ENCODE data around the gene NCK2. TPM values are rescaled to one million over a fixed set of nuclear protein-coding genes. Genes with fewer than 3 reads are reported as not detected.

NCK2 gene
- total and polyA plus RNA-seq, 9 of the 15 experiments (the other 6 are each of a cell fraction or from before 2014, with no cell fraction given), result 0.90 to 27.9 (median 15.9) TPM

DNA sequence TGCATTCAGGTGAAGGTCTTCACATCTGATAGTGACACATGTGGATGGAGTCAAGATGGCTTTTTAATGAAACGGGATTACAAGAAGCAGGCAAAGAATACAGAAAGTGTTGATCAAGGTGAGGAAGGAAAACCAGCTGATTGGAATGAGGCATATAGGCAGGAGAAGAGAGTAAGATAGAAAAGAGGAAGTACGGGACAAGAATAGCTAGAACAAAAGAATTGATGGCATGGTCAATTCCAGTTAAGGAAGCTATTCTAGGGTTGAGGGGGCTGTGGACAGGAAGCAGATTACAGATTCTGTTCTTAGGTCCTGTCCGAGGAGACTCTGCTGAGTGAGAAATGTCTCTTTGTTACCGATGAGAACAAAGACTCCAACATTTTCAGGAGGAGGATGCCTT lies 13.2 kb upstream of the NCK2 start (continued):
- TF ChIP-seq ARNT (IDR thresholded peaks at IDR 0.05), result no peak
- no peak for TF ChIP-seq KAT7 (CRISPR knock-in tag; IDR thresholded peaks at IDR 0.05; ENCODE audit: borderline replicate concordance)
- no peak for TF ChIP-seq ZNF354B (CRISPR knock-in tag; IDR thresholded peaks at IDR 0.05)
- no peak for TF ChIP-seq ZKSCAN1 (IDR thresholded peaks at IDR 0.05; ENCODE audit: low read depth, low read length)
- TF ChIP-seq ZBTB49 (CRISPR knock-in tag; IDR thresholded peaks at IDR 0.05; ENCODE audit: borderline replicate concordance), result no peak
- 0 out of 2 replicates have a peak, but pooled peaks have one; percentile 34 for TF ChIP-seq DPF2 (IDR thresholded peaks at IDR 0.05)
- TF ChIP-seq NELFE (IDR thresholded peaks at IDR 0.05; ENCODE audit: insufficient read depth, insufficient read length), result no peak
- no peak for TF ChIP-seq ATF1 (CRISPR knock-in tag; IDR thresholded peaks at IDR 0.05)
- TF ChIP-seq ATF1 (tag; IDR thresholded peaks at IDR 0.05), result no peak
- TF ChIP-seq TAF1 (IDR thresholded peaks at IDR 0.05; ENCODE audit: control insufficient read depth, extremely low read depth, insufficient read depth, low read length, severe bottlenecking), result no peak
- TF ChIP-seq OTX1 (CRISPR knock-in tag; IDR thresholded peaks at IDR 0.05), result 0 out of 2 replicates have a peak, but pooled peaks have one; percentile 14
- TF ChIP-seq, protein P1, sequence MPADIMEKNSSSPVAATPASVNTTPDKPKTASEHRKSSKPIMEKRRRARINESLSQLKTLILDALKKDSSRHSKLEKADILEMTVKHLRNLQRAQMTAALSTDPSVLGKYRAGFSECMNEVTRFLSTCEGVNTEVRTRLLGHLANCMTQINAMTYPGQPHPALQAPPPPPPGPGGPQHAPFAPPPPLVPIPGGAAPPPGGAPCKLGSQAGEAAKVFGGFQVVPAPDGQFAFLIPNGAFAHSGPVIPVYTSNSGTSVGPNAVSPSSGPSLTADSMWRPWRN (IDR thresholded peaks at IDR 0.05; ENCODE audit: low read depth), result no peak
- TF ChIP-seq GABPB2 (CRISPR knock-in tag; conservative IDR thresholded peaks at IDR 0.05), result no peak
- no peak for TF ChIP-seq ZBED1 (IDR thresholded peaks at IDR 0.05)
- TF ChIP-seq ARID1B (IDR thresholded peaks at IDR 0.05), result peak; percentile 20; the same call in 1 of the 2 replicates
- no peak for TF ChIP-seq HNRNPK (IDR thresholded peaks at IDR 0.05; ENCODE audit: low read depth, low read length, poor library complexity, severe bottlenecking)
- no peak for TF ChIP-seq TBP (optimal IDR thresholded peaks at IDR 0.05; ENCODE audit: low read depth, low read length)
- TF ChIP-seq ZNF324 (CRISPR knock-in tag; IDR thresholded peaks at IDR 0.05), result no peak
- no peak for TF ChIP-seq TEAD2 (tag; IDR thresholded peaks at IDR 0.05)
- TF ChIP-seq MEF2D (tag; conservative IDR thresholded peaks at IDR 0.05; ENCODE audit: low read depth), result peak; percentile 93
- TF ChIP-seq, protein P2, sequence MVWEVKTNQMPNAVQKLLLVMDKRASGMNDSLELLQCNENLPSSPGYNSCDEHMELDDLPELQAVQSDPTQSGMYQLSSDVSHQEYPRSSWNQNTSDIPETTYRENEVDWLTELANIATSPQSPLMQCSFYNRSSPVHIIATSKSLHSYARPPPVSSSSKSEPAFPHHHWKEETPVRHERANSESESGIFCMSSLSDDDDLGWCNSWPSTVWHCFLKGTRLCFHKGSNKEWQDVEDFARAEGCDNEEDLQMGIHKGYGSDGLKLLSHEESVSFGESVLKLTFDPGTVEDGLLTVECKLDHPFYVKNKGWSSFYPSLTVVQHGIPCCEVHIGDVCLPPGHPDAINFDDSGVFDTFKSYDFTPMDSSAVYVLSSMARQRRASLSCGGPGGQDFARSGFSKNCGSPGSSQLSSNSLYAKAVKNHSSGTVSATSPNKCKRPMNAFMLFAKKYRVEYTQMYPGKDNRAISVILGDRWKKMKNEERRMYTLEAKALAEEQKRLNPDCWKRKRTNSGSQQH (CRISPR knock-in tag; IDR thresholded peaks at IDR 0.05), result 0 out of 2 replicates have a peak, but pooled peaks have one; percentile 50
- TF ChIP-seq USF2 (CRISPR knock-in tag; IDR thresholded peaks at IDR 0.05), result no peak
- TF ChIP-seq SMARCA4 (IDR thresholded peaks at IDR 0.05), result 0 out of 2 replicates have a peak, but pooled peaks have one; percentile 17
- peak; percentile 64; the same call in 1 of the 2 replicates for TF ChIP-seq ZEB2 (IDR thresholded peaks at IDR 0.05)
- TF ChIP-seq MAFK (IDR thresholded peaks at IDR 0.05; ENCODE audit: low read length), result no peak
- TF ChIP-seq CHD2 (IDR thresholded peaks at IDR 0.05; ENCODE audit: low read depth, low read length), result no peak
- TF ChIP-seq CREM (IDR thresholded peaks at IDR 0.05; ENCODE audit: low read depth), result no peak
- TF ChIP-seq STAT5B (CRISPR knock-in tag; IDR thresholded peaks at IDR 0.05), result no peak
- no peak for TF ChIP-seq ZNF232 (CRISPR knock-in tag; IDR thresholded peaks at IDR 0.05)

All from K562 (cell line).